Breast epithelium (tissue), 4 donors: Measurements from ENCODE around the gene OR5AR1. TPM values are rescaled to one million over a fixed set of nuclear protein-coding genes. Genes with fewer than 3 reads are reported as not detected.

Source experiments
- DNase-seq, 2 donors: peaks; one replicate each; pipeline ENCODE4 v3.0.0-alpha.2; 2019; ENCODE audit warnings: low spot score in 2 of 2
- H3K27ac ChIP-seq, 2 donors: fragments of 200-600 bp; sonication (generic) in 1 of 2; one replicate each; pipeline ENCODE4 v1.5.1; 2016 to 2019; ENCODE audit warnings: mild to moderate bottlenecking in 1 of 2
- H3K27me3 ChIP-seq, 2 donors: fragments of 200-600 bp; sonication (generic) in 1 of 2; one replicate each; pipeline versions ENCODE4 v1.5.1 to v1.6.0; 2017 to 2019; ENCODE audit warnings: control low read depth in 1 of 2, mild to moderate bottlenecking in 1 of 2
- H3K36me3 ChIP-seq: fragments of 200-600 bp; one replicate; pipeline ENCODE4 v1.5.1; 2019
- H3K4me1 ChIP-seq, 2 donors: fragments of 200-600 bp; sonication (generic); one replicate each; pipeline ENCODE4 v1.5.1; 2016 to 2019; ENCODE audit warnings: control low read depth in 1 of 2
- H3K4me3 ChIP-seq, 3 donors: fragments of 200-600 bp; sonication (generic); 1 replicate in 2 of 3; 2 replicates in 1 of 3; pipeline ENCODE4 v1.5.1; 2016 to 2019; ENCODE audit warnings: mild to moderate bottlenecking in 3 of 3, moderate library complexity in 2 of 3
- H3K9me3 ChIP-seq, 2 donors: fragments of 200-600 bp; sonication (generic) in 1 of 2; one replicate each; pipeline ENCODE4 v1.5.1; 2016 to 2019; ENCODE audit warnings: control low read depth in 1 of 2
- POLR2A ChIP-seq: fragments of 450-650 bp; IDR thresholded peaks from one replicate; pipeline ENCODE4 v1.6.1; 2016; ENCODE audit warnings: antibody characterized with exemption, mild to moderate bottlenecking, moderate library complexity
- POLR2AphosphoS5 ChIP-seq, 3 donors: sonication (generic); formaldehyde crosslinking; IDR thresholded peaks; one replicate each; pipeline ENCODE4 v1.6.1; 2017; ENCODE audit warnings: antibody characterized with exemption in 3 of 3
- intact Hi-C: fragments of 100-400 bp; cut with DNase I; formaldehyde crosslinking; loops from one replicate; pipeline ENCODE4 v1.15.1; 2023; ENCODE audit warnings: low total_unique reads
- total RNA-seq, 3 donors: library from RNA; depleted of rRNA; stranded (reverse); fragments of >200 nt; gene quantifications; one replicate each; pipeline ENCODE4 v1.1.0, GENCODE V29; 2016
- TF ChIP-seq, protein P1 (sequence below), 3 donors: fragments of 450-650 bp; IDR thresholded peaks; one replicate each; pipeline ENCODE4 v1.5.1; 2016 to 2017; ENCODE audit warnings: antibody characterized with exemption in 3 of 3, mild to moderate bottlenecking in 3 of 3, moderate library complexity in 3 of 3

Gene OR5AR1
- total RNA-seq, 3 donors from 2014 or later: not detected

DNA sequence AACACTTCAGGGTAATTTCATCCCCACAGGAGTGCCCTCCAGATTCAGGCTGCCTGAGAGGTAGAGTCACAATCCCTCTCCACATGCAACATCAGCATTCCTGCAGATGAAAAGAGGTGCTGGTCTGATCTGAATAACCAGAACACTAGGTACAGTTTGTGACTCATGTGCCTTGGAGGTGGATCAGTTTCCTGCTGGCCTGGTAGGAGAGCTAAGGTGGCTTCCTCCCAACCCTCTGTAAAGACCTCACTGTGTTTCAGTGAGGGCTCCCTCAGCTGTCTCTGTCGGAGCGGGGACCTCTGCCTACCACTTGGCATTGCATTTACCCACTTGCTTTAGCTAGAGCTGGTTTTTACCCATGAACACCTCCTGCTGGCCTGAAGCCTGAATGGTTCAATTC is 43.0 kb downstream of the OR5AR1 start:
- TF ChIP-seq, protein P1, sequence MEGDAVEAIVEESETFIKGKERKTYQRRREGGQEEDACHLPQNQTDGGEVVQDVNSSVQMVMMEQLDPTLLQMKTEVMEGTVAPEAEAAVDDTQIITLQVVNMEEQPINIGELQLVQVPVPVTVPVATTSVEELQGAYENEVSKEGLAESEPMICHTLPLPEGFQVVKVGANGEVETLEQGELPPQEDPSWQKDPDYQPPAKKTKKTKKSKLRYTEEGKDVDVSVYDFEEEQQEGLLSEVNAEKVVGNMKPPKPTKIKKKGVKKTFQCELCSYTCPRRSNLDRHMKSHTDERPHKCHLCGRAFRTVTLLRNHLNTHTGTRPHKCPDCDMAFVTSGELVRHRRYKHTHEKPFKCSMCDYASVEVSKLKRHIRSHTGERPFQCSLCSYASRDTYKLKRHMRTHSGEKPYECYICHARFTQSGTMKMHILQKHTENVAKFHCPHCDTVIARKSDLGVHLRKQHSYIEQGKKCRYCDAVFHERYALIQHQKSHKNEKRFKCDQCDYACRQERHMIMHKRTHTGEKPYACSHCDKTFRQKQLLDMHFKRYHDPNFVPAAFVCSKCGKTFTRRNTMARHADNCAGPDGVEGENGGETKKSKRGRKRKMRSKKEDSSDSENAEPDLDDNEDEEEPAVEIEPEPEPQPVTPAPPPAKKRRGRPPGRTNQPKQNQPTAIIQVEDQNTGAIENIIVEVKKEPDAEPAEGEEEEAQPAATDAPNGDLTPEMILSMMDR (IDR thresholded peaks at IDR 0.05): no peak
- no peak for TF ChIP-seq POLR2A
- TF ChIP-seq POLR2AphosphoS5 (IDR thresholded peaks at IDR 0.05): no peak
- DNase-seq: no peak
- Histone ChIP-seq H3K9me3 (no peaks in the 10 kb centered on the region), H3K36me3 (no peaks in the 10 kb centered on the region), H3K4me3 (no peak overlapping the region), H3K27me3 (no peaks in the 10 kb centered on the region), H3K4me1 (no peaks in the 10 kb centered on the region), H3K27ac (no peak overlapping the region)
- intact Hi-C loops: no loop called here

DNA sequence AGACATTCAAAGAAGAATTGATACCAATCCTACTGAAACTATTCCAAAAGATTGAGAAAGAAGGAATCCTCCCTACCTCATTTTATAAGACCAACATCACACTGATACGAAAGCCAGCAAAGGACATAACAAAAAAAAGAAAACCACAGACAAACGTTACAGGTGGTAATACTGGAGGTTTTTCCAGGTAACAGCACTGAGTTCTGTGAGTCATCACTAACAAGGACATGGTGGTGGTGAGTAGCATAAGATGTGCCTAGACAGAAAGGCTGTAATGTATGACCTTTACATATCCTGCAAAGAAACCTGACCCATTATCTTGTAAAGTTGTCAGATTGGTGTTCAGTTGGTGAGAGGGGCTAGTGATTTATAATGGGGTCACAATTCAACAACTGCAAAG is 50.7 kb downstream of the OR5AR1 start:
- no peak for DNase-seq
- intact Hi-C loops: no loop called here
- no peaks in the 10 kb centered on the region for H3K27me3 ChIP-seq

More for the DNA sequence above, 50.7 kb downstream of the OR5AR1 start:
- H3K9me3 ChIP-seq: no peaks in the 10 kb centered on the region
- TF ChIP-seq POLR2A (no peak), POLR2AphosphoS5 (IDR thresholded peaks at IDR 0.05) (no peak)
- TF ChIP-seq, protein P1 (IDR thresholded peaks at IDR 0.05): no peak
- no peaks in the 10 kb centered on the region for H3K4me1 ChIP-seq
- no peaks in the 10 kb centered on the region for H3K36me3 ChIP-seq
- H3K27ac ChIP-seq: no peak overlapping the region
- H3K4me3 ChIP-seq: no peak overlapping the region

Other genes starting within 250 kb of the OR5AR1 start
- gene OR5M3, start 190.3 kb upstream of the OR5AR1 start, total RNA-seq: not detected
- gene OR5M8, start 172.3 kb upstream of the OR5AR1 start, total RNA-seq: not detected
- gene OR5M11, start 120.4 kb upstream of the OR5AR1 start, total RNA-seq: not detected
- gene OR5M10, start 86.0 kb upstream of the OR5AR1 start, total RNA-seq: not detected
- not detected for gene OR5M1, start 48.8 kb upstream of the OR5AR1 start, total RNA-seq
- not detected for gene OR5AP2, start 21.2 kb upstream of the OR5AR1 start, total RNA-seq
- gene OR9G1, start 35.4 kb downstream of the OR5AR1 start, total RNA-seq: not detected
- gene OR9G4, start 85.0 kb downstream of the OR5AR1 start, total RNA-seq: not detected